RWPE2 (cell line): ENCODE measurements around the gene DLX6.

Source experiments
- ATAC-seq: fragments of 200-7000 bp; cut with Tn5 transposase; 3 replicates; pipeline ENCODE4 v1.9.1; 2021; ENCODE audit warnings: low read depth
- DNase-seq: peaks from one replicate; pipeline ENCODE4 v3.0.0-alpha.2; 2020; ENCODE audit warnings: low spot score
- H3K27ac ChIP-seq: fragments of 450-650 bp; 2 replicates; pipeline ENCODE4 v1.5.1; 2017; ENCODE audit warnings: mild to moderate bottlenecking; ENCODE audit not compliant: poor library complexity, severe bottlenecking
- H3K27me3 ChIP-seq: fragments of 250-450 bp; sonication (Bioruptor Pico); 2 replicates; pipeline ENCODE4 v1.5.1; 2021; ENCODE audit warnings: mild to moderate bottlenecking, moderate library complexity; ENCODE audit not compliant: insufficient read depth, poor library complexity, severe bottlenecking
- H3K36me3 ChIP-seq: fragments of 250-450 bp; sonication (Bioruptor Pico); 2 replicates; pipeline ENCODE4 v1.5.1; 2020; ENCODE audit warnings: low read depth, mild to moderate bottlenecking, moderate library complexity
- H3K4me1 ChIP-seq: fragments of 250-450 bp; sonication (Bioruptor Pico); 2 replicates; pipeline ENCODE4 v1.5.1; 2021; ENCODE audit warnings: mild to moderate bottlenecking, moderate library complexity; ENCODE audit not compliant: insufficient read depth, poor library complexity, severe bottlenecking
- H3K4me3 ChIP-seq: fragments of 250-450 bp; sonication (Bioruptor Pico); 2 replicates; pipeline ENCODE4 v1.5.1; 2021; ENCODE audit warnings: mild to moderate bottlenecking, moderate library complexity; ENCODE audit not compliant: severe bottlenecking
- H3K9me3 ChIP-seq: fragments of 250-450 bp; sonication (Bioruptor Pico); 2 replicates; pipeline ENCODE4 v1.5.1; 2021; ENCODE audit warnings: mild to moderate bottlenecking, moderate library complexity; ENCODE audit not compliant: severe bottlenecking
- CTCF ChIP-seq: fragments of 450-650 bp; IDR thresholded peaks from one replicate; pipeline ENCODE4 v1.5.1; 2017; ENCODE audit warnings: mild to moderate bottlenecking, moderate library complexity; ENCODE audit not compliant: poor library complexity, severe bottlenecking

DLX6 gene

GRCh38 chr7:97011104-97011503, 5.8 kb downstream of the DLX6 start:
- ATAC-seq = no peak
- no peak for DNase-seq
- no peak for TF ChIP-seq CTCF
- no peaks in the 10 kb centered on the region for H3K4me1 ChIP-seq
- peaks cover 83% of the 10 kb centered on the region for H3K27me3 ChIP-seq
- H3K27ac ChIP-seq = no peak overlapping the region
- no peak overlapping the region for H3K4me3 ChIP-seq
- no peaks in the 10 kb centered on the region for H3K36me3 ChIP-seq
- H3K9me3 ChIP-seq = no peaks in the 10 kb centered on the region

- H3K27me3 ChIP-seq = peaks cover 86% of the 10 kb centered on the region
- TF ChIP-seq CTCF = no peak
Measured at GRCh38 chr7:97011536-97012364, 6.4 kb downstream of the DLX6 start.

GRCh38 chr7:97012365-97013133, 7.2 kb downstream of the DLX6 start:
- no peak for DNase-seq
- H3K27ac ChIP-seq = no peak overlapping the region
- H3K4me3 ChIP-seq = no peak overlapping the region
- H3K36me3 ChIP-seq = no peaks in the 10 kb centered on the region
- no peaks in the 10 kb centered on the region for H3K4me1 ChIP-seq
- ATAC-seq = no peak
- TF ChIP-seq CTCF = no peak
- H3K9me3 ChIP-seq = no peaks in the 10 kb centered on the region
- peaks cover 88% of the 10 kb centered on the region for H3K27me3 ChIP-seq

More at GRCh38 chr7:97011536-97012364, 6.4 kb downstream of the DLX6 start:
- no peak for ATAC-seq
- no peak for DNase-seq
- Histone ChIP-seq H3K27ac (no peak overlapping the region), H3K4me1 (no peaks in the 10 kb centered on the region), H3K36me3 (no peaks in the 10 kb centered on the region), H3K4me3 (no peak overlapping the region), H3K9me3 (no peaks in the 10 kb centered on the region)

- Histone ChIP-seq H3K36me3 (no peaks in the 10 kb centered on the region), H3K9me3 (no peaks in the 10 kb centered on the region), H3K27ac (no peak overlapping the region), H3K27me3 (peaks cover 93% of the 10 kb centered on the region), H3K4me1 (no peaks in the 10 kb centered on the region), H3K4me3 (no peak overlapping the region)
- ATAC-seq = no peak
- DNase-seq = no peak
- TF ChIP-seq CTCF = no peak
Measured at GRCh38 chr7:97013134-97013844, 7.9 kb downstream of the DLX6 start.
